ENCODE data around the gene FA2H.
"Not testable (repeated sequence)": the region's sequence is repeated elsewhere in the genome, so short reads cannot be mapped to it uniquely, and the experiment has no call there.

The FA2H gene

GRCh38 chr16:74769586-74770190 is 4.9 kb downstream of the FA2H start:
- DNase-seq = no peak

GRCh38 chr16:74768239-74768638 is 6.4 kb downstream of the FA2H start:
- DNase-seq = no peak

- DNase-seq = no peak
Observed at GRCh38 chr16:74767749-74768148, 6.9 kb downstream of the FA2H start.

GRCh38 chr16:74766729-74767128 is 7.9 kb downstream of the FA2H start:
- DNase-seq = no peak

GRCh38 chr16:74764184-74764583 is 10.4 kb downstream of the FA2H start:
- DNase-seq = not testable (repeated sequence)

- DNase-seq = no peak
Observed at GRCh38 chr16:74761665-74762064, 13.0 kb downstream of the FA2H start.

- no peak for DNase-seq
Observed at GRCh38 chr16:74760007-74760767, 14.4 kb downstream of the FA2H start.

GRCh38 chr16:74759564-74759963 is 15.1 kb downstream of the FA2H start:
- DNase-seq = no peak

GRCh38 chr16:74758801-74759200 is 15.8 kb downstream of the FA2H start:
- no peak for DNase-seq

GRCh38 chr16:74757349-74757748 is 17.3 kb downstream of the FA2H start:
- DNase-seq = no peak

- DNase-seq = no peak
Observed at GRCh38 chr16:74756203-74756602, 18.4 kb downstream of the FA2H start.

GRCh38 chr16:74753180-74753579 is 21.4 kb downstream of the FA2H start:
- no peak for DNase-seq

- no peak for DNase-seq
Observed at GRCh38 chr16:74752756-74753155, 21.9 kb downstream of the FA2H start.

GRCh38 chr16:74752258-74752657 is 22.4 kb downstream of the FA2H start:
- no peak for DNase-seq

- DNase-seq = no peak
Observed at GRCh38 chr16:74751658-74752057, 23.0 kb downstream of the FA2H start.

- DNase-seq = no peak
Observed at GRCh38 chr16:74749291-74750055, 25.1 kb downstream of the FA2H start.

GRCh38 chr16:74748616-74749026 is 26.0 kb downstream of the FA2H start:
- no peak for DNase-seq

- no peak for DNase-seq
Observed at GRCh38 chr16:74747716-74748615, 26.7 kb downstream of the FA2H start.

GRCh38 chr16:74745926-74746325 is 28.7 kb downstream of the FA2H start:
- DNase-seq = no peak

- DNase-seq = no peak
Observed at GRCh38 chr16:74745109-74745615, 29.5 kb downstream of the FA2H start.

- DNase-seq = no peak
Observed at GRCh38 chr16:74744566-74744965, 30.1 kb downstream of the FA2H start.

- DNase-seq = no peak
Observed at GRCh38 chr16:74743668-74744299, 30.8 kb downstream of the FA2H start.

Data from stimulated activated naive CD4-positive, alpha-beta T cell (primary cell).